SK-N-SH (cell line): Measurements from ENCODE around the gene AGTRAP.

Experiments
- CHD2 ChIP-seq: fragments of 150-350 bp; IDR thresholded peaks from 2 replicates; pipeline ENCODE4 v1.6.1; 2018; ENCODE audit warnings: low read length; ENCODE audit not compliant: partially characterized antibody
- CTCF ChIP-seq: fragments of 200-600 bp; sonication (generic); IDR thresholded peaks from 2 replicates; pipeline ENCODE4 v1.6.1; 2017; ENCODE audit warnings: antibody characterized with exemption, mild to moderate bottlenecking, moderate library complexity
- FOXM1 ChIP-seq: IDR thresholded peaks from 2 replicates; pipeline ENCODE4 v1.4.0; 2012; ENCODE audit warnings: low read depth, mild to moderate bottlenecking
- JUND ChIP-seq: IDR thresholded peaks from 2 replicates; pipeline ENCODE4 v1.4.0; 2012
- MAX ChIP-seq: IDR thresholded peaks from 2 replicates; pipeline ENCODE4 v1.4.0; 2012; ENCODE audit warnings: low read depth
- NFIC ChIP-seq: IDR thresholded peaks from 2 replicates; pipeline ENCODE4 v1.4.0; 2012; ENCODE audit warnings: borderline replicate concordance
- POLR2AphosphoS5 ChIP-seq: IDR thresholded peaks from 2 replicates; pipeline ENCODE4 v1.6.1; 2012; ENCODE audit warnings: low read depth, low read length
- RAD21 ChIP-seq: IDR thresholded peaks from 2 replicates; pipeline ENCODE4 v1.6.1; 2012; ENCODE audit warnings: mild to moderate bottlenecking, low read length
- RFX5 ChIP-seq: IDR thresholded peaks from 2 replicates; pipeline ENCODE4 v1.6.1; 2012; ENCODE audit warnings: mild to moderate bottlenecking, improper control_type of control experiment, low read length
- SIN3A ChIP-seq: IDR thresholded peaks from 2 replicates; pipeline ENCODE4 v1.6.1; 2012; ENCODE audit warnings: low read depth, mild to moderate bottlenecking, low read length, moderate library complexity, borderline replicate concordance
- YY1 ChIP-seq: IDR thresholded peaks from 2 replicates; pipeline ENCODE4 v1.4.0; 2012; ENCODE audit warnings: low read depth, mild to moderate bottlenecking
- ZBTB33 ChIP-seq: IDR thresholded peaks from 2 replicates; pipeline ENCODE4 v1.4.0; 2012; ENCODE audit warnings: low read depth, borderline replicate concordance

GRCh38 chr1:11761285-11761684, 25.3 kb downstream of the AGTRAP start:
- TF ChIP-seq JUND (no peak), CTCF (no peak), FOXM1 (no peak), YY1 (no peak), RFX5 (no peak), RAD21 (no peak), ZBTB33 (no peak), POLR2AphosphoS5 (no peak), CHD2 (no peak), NFIC (no peak), SIN3A (no peak), MAX (no peak)
